Activated CD8-positive, alpha-beta memory T cell treated with anti-CD3 and anti-CD28 coated beads, Interleukin-2, amount 50 U/mL, for 1 hour (primary cell): ENCODE results near the gene PCDH9.

Source experiments
- DNase-seq: peaks from one replicate; pipeline ENCODE4 v3.0.0-alpha.2; 2020; ENCODE audit errors: extremely low read depth

PCDH9 gene

GRCh38 chr13:66759919-66760318 is 470.2 kb downstream of the PCDH9 start:
- DNase-seq: no peak

DNA sequence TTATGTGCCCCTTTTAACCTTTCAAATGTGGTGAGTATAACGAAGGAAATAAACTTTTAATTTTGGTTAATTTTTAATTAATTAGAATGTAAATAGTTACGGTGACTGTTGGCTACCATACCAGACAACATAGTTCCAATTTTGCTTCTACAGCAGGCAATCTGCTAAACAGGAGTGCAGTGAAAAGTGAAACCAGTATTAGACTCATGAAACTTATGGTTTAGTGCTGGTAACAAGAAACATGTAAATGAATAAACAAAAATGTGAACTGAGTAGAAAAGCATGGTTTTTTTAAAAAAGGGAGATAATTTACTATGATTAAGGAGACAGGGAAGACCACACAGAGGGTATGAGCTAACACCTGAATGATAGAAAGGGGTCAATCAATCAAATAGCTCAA is 478.4 kb downstream of the PCDH9 start:
- no peak for DNase-seq

DNA sequence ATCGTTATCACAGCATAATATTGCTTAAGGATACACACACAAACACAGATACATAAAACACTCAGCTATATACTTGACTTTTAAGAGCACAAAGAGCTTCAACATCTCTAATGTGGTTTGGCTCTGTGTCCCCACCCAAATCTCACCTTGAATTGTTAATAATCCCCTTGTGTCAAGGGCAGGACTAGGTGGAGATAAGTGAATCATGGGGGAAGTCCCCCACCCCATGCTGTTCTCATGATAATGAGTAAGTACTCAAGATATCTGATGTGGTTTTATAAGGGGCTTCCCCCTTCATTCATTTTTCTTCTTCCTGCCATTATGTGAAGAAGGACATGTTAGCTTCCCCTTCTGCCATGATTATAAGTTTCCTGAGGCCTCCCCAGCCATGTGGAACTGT is 481.4 kb downstream of the PCDH9 start:
- no peak for DNase-seq

- no peak for DNase-seq
Observed at GRCh38 chr13:66745307-66745706, 484.8 kb downstream of the PCDH9 start.

- no peak for DNase-seq
Observed at GRCh38 chr13:66723576-66723975, 506.6 kb downstream of the PCDH9 start.

- no peak for DNase-seq
Observed at GRCh38 chr13:66716538-66716937, 513.6 kb downstream of the PCDH9 start.

DNA sequence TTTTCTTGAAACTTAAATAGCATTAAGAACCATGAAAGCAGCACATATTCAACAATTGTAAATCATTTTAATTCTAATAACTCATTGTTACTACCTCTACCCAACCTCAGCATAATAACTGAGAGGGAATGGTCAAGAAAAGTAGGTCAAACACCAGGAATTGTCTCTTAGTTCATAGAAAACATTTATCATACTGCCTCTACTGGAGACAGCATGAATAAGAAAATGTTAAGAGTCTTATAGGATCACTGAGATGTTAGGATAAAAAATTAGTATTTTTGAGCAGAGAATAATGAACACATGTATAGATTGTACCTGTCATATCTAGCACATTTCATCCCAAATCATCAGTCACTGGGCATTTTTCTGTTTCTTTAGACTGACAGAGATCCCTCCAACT is 515.3 kb downstream of the PCDH9 start:
- no peak for DNase-seq

DNA sequence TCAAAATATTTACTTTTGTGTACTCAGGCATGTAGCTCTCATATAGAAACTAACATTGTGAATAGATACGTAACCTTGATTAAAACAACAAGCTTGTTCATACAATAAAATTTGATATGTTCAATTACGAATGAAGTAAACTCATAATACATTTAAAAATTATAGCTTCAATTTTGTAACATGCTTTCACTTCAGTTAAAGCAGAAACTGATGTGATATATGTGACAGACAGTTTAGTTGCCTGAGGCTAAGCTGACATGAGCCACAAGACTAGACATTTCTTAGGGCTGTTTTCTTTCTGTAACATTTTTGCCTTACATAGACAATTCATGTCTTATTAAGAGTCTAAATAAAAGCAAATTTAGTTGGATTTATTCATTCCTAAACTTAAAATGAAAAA is 526.0 kb downstream of the PCDH9 start:
- no peak for DNase-seq

- no peak for DNase-seq
Observed at GRCh38 chr13:66703597-66703996, 526.5 kb downstream of the PCDH9 start.

DNA sequence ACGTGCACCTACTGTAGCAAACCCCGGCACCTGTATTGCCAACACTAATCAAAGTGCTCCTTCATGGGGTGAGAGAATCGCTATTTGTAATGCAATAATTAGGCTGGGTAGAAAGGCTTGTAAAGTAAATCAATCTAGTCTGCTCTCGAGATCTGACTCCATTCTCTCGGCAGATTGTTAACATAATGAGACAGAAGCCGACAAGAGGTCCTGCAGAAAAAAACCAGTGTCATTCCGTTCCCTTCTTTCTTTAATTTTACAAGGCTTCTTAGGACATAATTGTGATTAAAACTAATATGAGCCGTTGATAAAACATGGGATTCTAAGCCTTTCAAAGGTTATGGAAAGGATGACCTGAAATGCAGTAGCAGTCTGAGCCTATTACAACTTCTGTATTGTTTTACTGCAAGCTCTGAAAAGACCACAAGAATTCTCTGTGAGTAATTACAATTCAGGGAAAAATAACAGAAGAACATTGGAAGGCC is 530.0 kb downstream of the PCDH9 start:
- no peak for DNase-seq

DNA sequence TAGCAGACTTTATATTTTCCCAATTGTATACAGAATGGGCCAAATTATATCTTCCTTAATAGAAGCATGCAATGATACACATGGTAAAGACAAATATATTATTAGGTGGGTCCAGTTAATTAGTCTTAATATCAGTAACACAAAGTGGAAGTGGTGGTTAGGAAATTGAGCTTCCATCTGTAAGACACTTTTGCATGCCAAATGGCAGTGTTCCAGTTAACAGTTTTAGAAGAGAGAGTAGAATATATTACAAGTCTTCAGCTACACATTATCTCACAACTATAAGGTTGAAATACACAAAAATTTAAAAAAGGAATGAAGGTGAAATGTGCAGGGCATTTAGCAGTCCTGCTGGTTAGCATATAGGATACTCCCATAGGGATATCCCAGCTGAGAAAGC is 536.5 kb downstream of the PCDH9 start:
- DNase-seq: no peak

DNA sequence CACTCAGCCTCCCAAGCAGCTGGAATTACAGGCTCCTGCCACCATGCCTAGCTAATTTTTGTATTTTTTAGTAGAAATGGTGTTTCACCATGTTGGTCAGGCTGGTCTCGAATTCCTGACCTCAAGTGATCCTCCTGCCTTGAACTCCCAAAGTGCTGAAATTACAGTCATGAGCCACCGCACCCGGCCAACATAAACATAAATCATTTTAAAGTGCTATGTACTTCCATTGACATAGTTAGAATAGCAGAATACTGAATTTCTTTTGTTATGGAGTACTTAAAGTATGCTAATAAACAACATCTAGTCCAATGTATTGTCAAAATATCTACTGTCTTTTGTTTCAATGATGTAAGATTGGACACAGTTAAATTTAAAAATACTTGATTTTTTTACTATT is 539.0 kb downstream of the PCDH9 start:
- DNase-seq: no peak

GRCh38 chr13:66689628-66690027 is 540.5 kb downstream of the PCDH9 start:
- DNase-seq: no peak

- no peak for DNase-seq
Observed at GRCh38 chr13:66689037-66689619, 541.0 kb downstream of the PCDH9 start.

DNA sequence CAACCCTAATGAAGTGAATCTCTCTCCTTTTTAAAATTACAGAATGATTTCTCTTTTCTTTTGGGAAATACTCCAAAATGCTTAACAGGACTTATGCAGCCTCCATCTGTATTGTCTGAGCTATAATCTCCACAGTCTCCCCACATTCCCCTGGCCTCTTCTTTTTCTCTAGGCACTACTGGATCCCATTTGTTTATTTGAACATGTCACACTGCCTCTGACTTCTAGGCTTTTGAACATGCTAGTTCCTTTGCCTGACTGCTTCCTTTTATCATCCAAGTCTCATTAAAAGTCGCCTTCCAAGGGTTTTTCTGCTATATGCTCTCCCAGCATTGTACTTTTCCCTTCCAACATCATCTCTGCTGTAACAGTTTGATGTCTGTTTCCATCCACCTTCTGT is 548.7 kb downstream of the PCDH9 start:
- DNase-seq: no peak

GRCh38 chr13:66680031-66680430 is 550.1 kb downstream of the PCDH9 start:
- no peak for DNase-seq

- no peak for DNase-seq
Observed at GRCh38 chr13:66675620-66676019, 554.5 kb downstream of the PCDH9 start.

DNA sequence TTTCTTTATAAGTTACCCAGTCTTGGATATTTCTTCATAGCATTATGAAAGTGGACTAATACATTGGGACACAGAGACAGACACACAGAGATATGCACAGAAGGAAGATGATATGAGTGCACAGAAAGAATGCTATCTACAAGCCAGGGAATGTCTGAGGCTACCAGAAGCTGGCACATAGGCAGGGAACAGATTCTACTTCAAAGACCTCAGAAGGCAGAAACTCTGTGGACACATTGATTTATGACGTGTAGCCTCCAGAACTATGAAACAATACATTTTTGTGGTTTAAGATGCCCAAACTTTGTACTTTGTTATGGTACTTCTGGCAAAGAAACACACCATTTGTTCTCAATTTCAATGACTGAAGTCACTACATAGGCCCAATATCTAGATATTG is 556.7 kb downstream of the PCDH9 start:
- DNase-seq: no peak

DNA sequence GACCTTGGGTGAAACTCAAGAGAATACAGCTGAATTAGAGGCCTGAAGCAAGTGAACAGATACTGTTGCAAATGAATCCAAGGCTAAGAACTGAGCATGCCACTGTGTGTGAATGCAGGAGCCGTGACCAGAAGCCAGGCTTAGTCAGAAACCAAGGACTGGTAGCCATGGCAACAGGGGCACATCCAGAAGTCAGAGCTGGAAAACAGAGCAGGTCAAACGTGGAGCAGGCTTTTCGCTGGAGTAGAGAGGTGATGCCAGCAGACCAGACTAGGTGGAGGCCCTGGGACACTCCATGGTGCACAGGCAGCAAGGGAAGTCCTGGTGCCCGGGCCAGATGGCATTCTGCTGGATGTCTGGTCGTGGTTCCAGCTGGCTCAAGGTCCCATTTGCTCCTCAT is 564.1 kb downstream of the PCDH9 start:
- no peak for DNase-seq

GRCh38 chr13:66663711-66664110 is 566.4 kb downstream of the PCDH9 start:
- no peak for DNase-seq

DNA sequence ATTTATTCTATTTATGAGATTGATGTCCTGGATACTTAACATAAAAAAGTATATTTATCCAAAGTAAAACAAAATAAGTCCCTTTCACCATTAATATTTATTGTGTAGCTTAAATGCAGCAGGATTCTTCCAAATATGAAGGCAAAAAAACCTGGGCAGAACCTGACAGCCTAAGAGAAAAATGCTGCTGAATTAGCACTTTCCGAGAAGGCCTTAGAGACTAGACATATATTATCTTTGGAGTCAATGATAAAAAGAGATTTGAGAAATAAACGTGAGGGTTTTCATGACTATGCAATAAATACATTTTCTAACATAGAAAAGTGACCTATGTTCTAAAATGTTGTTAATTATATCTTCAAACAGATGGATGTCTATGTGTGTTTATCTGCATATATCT is 566.9 kb downstream of the PCDH9 start:
- DNase-seq: no peak

DNA sequence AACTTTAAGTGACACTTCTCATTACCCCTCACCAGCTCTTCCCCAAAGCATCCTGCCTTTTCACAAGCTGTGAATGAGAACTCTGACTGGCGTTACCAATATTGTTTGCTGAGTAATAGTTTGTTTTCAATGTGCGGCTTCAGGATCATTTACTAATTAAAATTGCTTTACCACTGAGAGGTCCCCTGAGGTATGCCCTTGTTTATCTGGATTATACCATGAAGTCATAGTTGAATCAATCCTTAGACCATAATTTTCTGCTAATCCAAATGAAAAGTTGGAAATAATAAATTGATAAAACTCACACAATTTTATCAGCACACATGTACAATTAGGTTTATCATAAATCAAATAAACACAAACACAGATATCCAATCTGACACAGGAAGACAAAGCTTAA is 568.8 kb downstream of the PCDH9 start:
- no peak for DNase-seq

DNA sequence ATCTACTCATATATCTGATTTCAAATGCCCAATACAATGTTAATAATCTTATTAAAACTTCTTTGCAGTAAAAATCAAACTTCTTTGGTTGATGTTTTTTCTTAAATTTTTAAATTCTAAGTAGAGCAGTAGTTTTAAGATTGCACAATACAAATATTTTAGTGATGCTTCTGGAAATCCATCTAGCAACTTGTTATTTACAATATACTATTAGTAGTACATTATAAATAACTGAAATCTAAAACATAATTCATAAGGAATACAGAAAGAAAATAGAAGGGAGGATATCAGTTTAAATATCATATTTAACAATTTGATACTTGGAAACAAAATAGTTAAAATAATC is 569.7 kb downstream of the PCDH9 start:
- DNase-seq: no peak

DNA sequence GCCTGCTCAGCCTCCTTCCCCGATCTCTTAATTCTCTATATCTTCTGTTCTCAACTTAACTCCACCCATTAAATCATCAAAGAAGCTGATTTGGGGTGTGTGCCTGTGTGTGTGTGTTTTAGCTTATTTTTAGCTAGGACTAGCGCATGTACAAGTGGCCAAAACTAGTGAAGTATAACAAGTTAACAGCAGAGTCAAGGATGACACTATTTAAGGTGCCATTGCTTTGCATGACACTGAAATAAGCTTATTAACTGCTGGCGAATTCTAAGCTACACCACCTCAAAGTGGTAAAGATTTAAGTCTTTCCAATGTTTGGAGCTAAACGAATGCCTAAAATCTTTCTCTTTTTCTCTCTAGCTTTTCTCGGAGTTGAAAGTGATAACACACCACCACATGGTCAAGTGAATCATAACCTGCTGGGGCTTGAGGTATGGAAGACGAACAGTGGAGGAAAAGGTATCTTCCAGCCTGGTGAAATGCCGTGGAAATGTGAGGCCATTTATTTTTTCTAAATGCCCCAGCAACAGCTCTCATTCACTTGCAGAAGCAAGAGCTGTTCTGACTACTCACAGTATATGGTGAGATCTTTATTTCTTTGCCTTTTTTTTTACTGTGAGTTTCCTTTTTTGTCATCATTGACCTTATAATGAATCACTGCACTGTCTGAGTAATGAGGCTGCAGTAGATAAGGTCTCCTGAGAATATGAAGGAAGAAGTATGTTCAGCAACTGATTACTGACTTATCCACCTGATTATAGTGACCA is 570.3 kb downstream of the PCDH9 start:
- DNase-seq: no peak
